KOPT-K1 (cell line): ENCODE measurements around the gene SYTL3.
"Not testable (repeated sequence)": the region's sequence is repeated elsewhere in the genome, so short reads cannot be mapped to it uniquely, and the experiment has no call there.

ENCODE experiments used
- H3K27ac ChIP-seq: fragments of 200-600 bp; sonication (generic); 2 replicates; pipeline ENCODE4 v1.5.1; 2016; ENCODE audit warnings: antibody characterized with exemption, mild to moderate bottlenecking, low read depth, low read length; ENCODE audit not compliant: poor library complexity, severe bottlenecking
- H3K36me3 ChIP-seq: fragments of 200-600 bp; sonication (generic); 2 replicates; pipeline ENCODE4 v1.5.1; 2017; ENCODE audit warnings: antibody characterized with exemption, mild to moderate bottlenecking, low read length, moderate library complexity; ENCODE audit not compliant: insufficient read depth
- H3K9me3 ChIP-seq: fragments of 200-600 bp; sonication (generic); 2 replicates; pipeline ENCODE4 v1.5.1; 2017; ENCODE audit warnings: antibody characterized with exemption, low read length, mild to moderate bottlenecking; ENCODE audit not compliant: insufficient read depth, poor library complexity, severe bottlenecking

The SYTL3 gene

DNA sequence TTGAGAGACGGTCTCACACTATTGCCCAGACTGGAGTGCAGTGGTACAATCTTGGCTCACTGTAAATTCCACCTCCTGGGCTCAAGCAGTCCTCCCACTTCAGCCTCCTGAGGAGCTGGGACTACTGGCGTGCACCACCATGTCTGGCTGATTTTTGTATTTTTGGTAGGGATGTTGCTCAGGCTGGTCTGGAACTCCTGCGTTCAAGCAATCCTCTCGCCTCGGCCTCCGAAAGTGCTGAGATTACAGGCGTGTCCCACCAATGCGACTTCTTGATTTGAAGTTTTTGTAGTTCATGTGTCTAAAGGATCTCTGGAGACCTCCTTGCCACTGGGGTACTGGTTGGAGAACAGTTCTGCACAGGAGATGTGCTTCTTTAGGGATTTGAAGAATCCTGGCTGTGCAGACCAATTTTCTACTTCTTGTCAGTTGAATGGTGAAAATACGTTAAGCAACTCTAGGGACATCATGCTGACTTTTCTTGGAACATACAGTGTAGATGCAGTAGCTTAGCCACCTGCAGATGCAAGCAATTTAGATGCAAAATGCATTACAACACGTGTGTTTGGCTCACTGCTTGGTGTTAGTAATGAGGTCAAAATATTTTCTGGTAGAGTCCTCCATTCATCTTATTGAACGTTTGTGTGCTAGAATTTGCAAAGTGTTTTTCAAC is 28.2 kb downstream of the SYTL3 start:
- H3K9me3 ChIP-seq, result no peaks in the 10 kb centered on the region
- no peak overlapping the region for H3K27ac ChIP-seq
- H3K36me3 ChIP-seq, result no peaks in the 10 kb centered on the region

- Histone ChIP-seq H3K27ac (no peak overlapping the region), H3K9me3 (no peaks in the 10 kb centered on the region), H3K36me3 (no peaks in the 10 kb centered on the region)
Observed at GRCh38 chr6:158680015-158680414, 30.2 kb downstream of the SYTL3 start.

DNA sequence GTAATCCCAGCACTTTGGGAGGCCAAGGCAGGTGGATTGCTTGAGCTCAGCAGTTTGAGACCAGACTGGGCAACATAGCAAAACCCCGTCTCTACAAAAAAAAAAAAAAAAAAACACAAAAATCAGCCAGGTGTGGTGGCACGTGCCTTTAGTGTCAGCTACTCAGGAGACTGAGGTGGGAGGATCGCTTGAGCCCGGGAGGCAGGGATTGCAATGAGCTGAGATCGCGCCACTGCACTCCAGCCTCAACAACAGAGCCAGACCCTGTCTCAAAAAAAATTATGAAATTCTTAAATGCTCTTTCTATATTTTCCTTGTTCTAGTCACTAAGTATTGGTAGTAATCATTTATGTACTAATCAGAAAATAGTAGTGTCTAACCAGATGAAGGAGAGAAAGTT is 30.6 kb downstream of the SYTL3 start:
- Histone ChIP-seq H3K36me3 (no peaks in the 10 kb centered on the region), H3K9me3 (no peaks in the 10 kb centered on the region), H3K27ac (no peak overlapping the region)

- Histone ChIP-seq H3K36me3 (no peaks in the 10 kb centered on the region), H3K9me3 (no peaks in the 10 kb centered on the region), H3K27ac (no peak overlapping the region)
Observed at GRCh38 chr6:158684311-158684710, 34.5 kb downstream of the SYTL3 start.

- H3K27ac ChIP-seq, result no peak overlapping the region
- no peaks in the 10 kb centered on the region for H3K9me3 ChIP-seq
- H3K36me3 ChIP-seq, result no peaks in the 10 kb centered on the region
Observed at GRCh38 chr6:158684745-158685324, 35.0 kb downstream of the SYTL3 start.

DNA sequence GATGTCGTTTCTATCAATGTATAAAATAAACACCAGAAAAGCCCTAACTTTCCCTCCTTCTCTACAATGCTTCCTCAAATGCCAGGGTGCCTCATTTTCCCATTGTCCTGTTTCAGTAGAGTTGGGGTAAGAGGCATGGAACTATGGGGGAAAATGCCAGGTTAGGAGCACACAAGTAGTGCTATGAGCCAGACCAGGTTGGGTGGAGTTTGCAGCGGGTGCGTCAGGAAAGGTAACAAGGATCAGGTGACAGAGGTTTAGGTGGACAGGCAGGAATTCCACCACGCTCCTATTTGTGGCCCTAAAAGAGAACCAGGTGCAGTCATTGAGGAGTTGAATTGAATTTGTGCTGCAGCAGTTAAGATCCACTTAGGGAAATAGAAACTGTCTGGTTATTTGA is 36.5 kb downstream of the SYTL3 start:
- no peaks in the 10 kb centered on the region for H3K36me3 ChIP-seq
- H3K27ac ChIP-seq, result peak overlapping the region; percentile 4
- no peaks in the 10 kb centered on the region for H3K9me3 ChIP-seq

DNA sequence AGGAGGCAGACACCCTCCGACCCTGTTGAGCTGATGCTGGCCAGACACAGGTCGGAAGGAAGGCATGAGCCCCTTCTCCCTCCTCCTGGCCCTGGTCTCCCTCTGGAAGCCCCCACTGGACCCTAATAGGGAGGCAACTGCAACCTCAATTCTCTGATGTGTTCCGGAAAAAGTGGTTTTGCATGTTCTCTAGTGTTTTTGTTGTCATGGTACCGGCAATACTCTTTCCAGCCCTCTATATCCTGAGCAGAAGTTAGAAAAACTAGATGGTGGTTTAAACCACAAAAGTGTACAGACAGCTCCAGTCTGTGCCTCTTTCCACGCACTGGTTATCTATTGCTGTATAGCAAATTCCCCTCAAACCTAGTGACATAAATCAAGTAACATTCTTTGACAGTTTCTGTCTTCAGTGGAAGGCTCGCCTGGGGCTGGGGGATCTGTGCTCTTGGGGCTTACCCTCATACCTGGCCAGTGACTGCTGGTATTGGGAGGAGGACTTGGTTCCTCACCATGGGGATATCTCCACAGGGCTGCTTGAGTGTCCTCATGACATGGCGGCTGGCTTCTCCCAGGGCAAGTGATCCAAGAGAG is 37.0 kb downstream of the SYTL3 start:
- Histone ChIP-seq H3K36me3 (no peaks in the 10 kb centered on the region), H3K9me3 (no peaks in the 10 kb centered on the region), H3K27ac (peak overlapping the region; percentile 4)

GRCh38 chr6:158687506-158687905 is 37.7 kb downstream of the SYTL3 start:
- Histone ChIP-seq H3K9me3 (no peaks in the 10 kb centered on the region), H3K27ac (no peak overlapping the region), H3K36me3 (no peaks in the 10 kb centered on the region)

DNA sequence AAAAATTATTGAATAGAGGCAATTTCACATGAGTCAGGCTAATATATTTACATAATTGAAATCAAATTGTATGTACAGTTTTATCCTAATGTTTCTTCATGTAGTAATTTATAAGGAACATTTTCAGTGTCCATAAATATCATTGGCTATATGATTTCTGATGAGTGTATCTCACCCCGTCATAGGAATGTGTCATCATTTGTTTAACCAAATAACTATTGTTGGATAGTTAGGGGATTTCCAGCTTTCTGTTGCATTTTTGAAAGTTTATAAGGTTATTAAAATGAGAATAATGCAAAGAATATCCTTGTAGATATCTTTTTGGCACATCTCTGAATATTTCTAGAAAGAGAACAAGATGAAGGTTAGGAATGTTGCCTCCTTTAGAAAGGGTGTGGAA is 39.0 kb downstream of the SYTL3 start:
- Histone ChIP-seq H3K27ac (no peak overlapping the region), H3K9me3 (no peaks in the 10 kb centered on the region), H3K36me3 (no peaks in the 10 kb centered on the region)

DNA sequence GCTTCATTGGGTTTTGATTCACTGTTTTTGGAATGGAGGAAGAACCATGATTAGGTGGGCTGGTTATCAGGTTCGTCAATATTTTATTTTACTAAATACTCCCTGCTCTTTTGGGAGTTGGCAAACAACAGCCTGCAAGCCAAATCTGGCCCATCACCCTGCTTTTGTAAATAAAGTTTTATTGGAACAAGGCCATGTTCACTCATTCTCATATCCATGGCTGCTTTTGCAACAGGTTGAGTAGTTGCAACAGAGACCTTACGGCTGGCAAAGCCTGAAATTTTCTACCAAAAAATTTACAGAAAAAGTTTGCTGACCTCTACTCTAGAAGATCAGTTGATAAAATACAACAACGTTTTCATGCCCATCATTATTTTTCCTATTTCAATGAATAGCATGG is 45.1 kb downstream of the SYTL3 start:
- Histone ChIP-seq H3K36me3 (no peaks in the 10 kb centered on the region), H3K9me3 (no peaks in the 10 kb centered on the region)

GRCh38 chr6:158697811-158698210 is 48.0 kb downstream of the SYTL3 start:
- Histone ChIP-seq H3K36me3 (no peaks in the 10 kb centered on the region), H3K27ac (no peak overlapping the region), H3K9me3 (no peaks in the 10 kb centered on the region)

More for the DNA sequence above, 45.1 kb downstream of the SYTL3 start:
- no peak overlapping the region for H3K27ac ChIP-seq

GRCh38 chr6:158698931-158699330 is 49.1 kb downstream of the SYTL3 start:
- H3K9me3 ChIP-seq, result no peaks in the 10 kb centered on the region

DNA sequence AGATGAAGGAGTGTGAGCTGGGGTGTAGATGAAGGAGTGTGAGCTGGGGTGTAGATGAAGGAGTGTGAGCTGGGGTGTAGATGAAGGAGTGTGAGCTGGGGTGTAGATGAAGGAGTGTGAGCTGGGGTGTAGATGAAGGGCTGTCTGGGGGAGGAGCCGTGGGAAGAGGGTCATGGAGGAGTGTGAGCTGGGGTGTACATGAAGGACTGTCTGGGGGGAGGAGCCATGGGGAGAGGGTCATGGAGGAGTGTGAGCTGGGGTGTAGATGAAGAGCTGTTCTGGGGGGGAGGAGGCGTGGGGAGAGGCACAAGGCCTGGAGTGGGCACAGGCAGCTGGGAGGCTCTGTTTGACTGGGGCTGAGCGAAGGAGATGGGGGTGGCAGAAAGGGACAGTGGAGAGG is 51.4 kb downstream of the SYTL3 start:
- not testable (repeated sequence) for H3K36me3 ChIP-seq, H3K27ac ChIP-seq, H3K9me3 ChIP-seq

More at GRCh38 chr6:158698931-158699330, 49.1 kb downstream of the SYTL3 start:
- H3K36me3 ChIP-seq, result no peaks in the 10 kb centered on the region
- H3K27ac ChIP-seq, result no peak overlapping the region

DNA sequence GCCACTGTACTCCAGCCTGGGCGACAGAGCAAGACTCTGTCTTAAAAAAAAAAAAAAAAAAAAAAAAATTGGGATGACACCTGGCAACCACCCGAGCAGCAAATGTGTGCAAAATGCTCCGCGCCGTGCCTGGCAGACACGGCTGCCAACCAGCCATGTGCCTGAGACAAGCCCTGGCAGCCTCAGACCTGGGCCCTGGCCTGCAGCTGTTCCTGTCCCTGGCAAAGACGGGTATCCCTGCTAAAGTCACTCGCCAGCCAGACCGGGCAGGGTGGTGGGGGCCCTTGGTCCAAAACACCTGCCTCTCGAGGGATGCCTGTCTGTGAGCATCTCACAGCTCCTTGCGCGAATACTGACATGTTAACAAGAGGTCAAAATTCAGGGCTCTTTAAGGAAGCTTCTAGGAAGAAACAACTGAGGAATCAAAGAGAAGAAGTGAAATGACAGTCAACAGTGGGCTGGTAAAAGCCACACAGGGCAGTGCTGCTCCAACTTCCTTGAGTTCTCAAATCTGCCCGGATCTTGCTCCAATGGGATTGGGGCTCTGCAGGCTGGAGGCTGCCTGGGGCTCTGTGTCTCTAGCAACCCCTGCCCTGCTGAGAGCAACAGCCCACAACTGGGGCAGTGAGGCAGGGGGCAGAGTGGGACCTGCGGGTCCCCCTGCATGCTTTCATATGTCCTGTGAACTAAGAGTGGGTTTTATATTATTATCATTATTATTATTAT is 53.4 kb downstream of the SYTL3 start:
- H3K27ac ChIP-seq, result no peak overlapping the region
- no peaks in the 10 kb centered on the region for H3K36me3 ChIP-seq

More for the DNA sequence above, 53.4 kb downstream of the SYTL3 start:
- H3K9me3 ChIP-seq, result no peaks in the 10 kb centered on the region
